GM18873 (cell line): Measurements from ENCODE around the gene PALB2.
"Not testable (repeated sequence)": the region's sequence is repeated elsewhere in the genome, so short reads cannot be mapped to it uniquely, and the experiment has no call there.

Experiments
- ATAC-seq: cut with Tn5 transposase; IDR thresholded peaks from one replicate; pipeline ENCODE4 v1.9.1; 2021; ENCODE audit warnings: mild to moderate bottlenecking, moderate library complexity, moderate number of reproducible peaks; ENCODE audit not compliant: unreplicated experiment, low FRiP score

Gene PALB2

GRCh38 chr16:23650674-23651416, 9.7 kb upstream of the PALB2 start:
- ATAC-seq, result no peak

DNA sequence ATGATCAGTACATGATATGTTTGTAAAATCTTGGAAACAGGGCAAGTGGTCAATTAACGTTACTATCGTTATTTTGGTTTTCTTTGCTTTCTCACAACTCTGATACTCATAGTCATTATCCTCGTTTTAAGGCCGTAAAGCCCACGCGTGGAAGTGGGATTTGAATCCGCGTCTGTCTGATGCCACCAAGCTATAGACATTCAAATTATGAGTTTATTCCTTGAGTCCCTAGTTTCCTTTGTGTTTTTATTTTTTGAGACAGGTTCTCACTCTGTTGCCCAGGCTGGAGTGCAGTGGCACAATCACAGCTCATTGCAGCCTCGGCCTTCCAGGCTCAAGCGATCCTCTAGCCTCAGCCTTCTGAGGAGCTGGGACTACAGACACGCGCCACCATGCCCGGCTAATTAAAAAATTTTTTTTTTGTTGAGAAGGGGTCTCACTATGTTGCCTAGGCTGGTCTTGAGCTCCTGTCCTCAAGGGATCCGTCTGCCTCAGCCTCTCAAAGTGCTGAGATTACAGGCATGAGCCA, 1.2 kb upstream of the PALB2 start:
- ATAC-seq, result no peak

DNA sequence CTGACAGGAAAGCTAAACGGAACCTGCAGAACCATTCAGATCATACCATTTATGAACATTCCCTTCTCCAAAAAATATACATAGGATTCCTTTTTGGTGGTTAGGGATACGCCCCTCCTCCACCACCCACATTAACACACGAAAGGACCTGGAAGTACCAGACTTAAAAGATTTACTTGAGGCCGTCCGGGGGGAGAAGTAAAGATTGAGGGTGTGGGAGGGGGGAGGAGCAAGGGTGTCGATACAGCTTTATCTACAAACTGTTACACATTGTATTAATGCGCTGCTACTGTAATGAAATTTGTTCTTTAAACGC, 537 bp downstream of the PALB2 start:
- ATAC-seq, result no peak

DNA sequence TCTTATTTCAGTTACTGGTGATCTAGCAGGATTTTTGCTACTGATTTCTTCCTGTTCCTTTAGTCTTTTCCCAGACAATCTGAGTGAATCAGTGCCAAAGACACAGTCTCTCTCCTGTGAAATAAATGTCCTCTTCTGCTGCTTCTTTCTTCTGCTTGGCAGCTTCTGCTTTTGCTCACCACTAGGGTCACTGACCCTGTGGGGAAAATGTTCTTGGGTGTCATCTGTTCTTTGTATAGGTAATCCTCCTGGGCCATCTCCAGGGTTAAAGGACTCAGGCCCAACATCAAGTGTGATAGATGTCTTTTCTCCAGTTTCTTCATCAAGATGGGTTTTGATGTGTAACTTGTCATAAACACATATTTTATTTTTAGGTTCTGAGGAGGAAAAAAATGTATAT, 5.2 kb downstream of the PALB2 start:
- ATAC-seq, result no peak

GRCh38 chr16:23634461-23635036, 6.6 kb downstream of the PALB2 start:
- ATAC-seq, result no peak

GRCh38 chr16:23631874-23632273, 9.2 kb downstream of the PALB2 start:
- ATAC-seq, result not testable (repeated sequence)

GRCh38 chr16:23629516-23629915, 11.6 kb downstream of the PALB2 start:
- no peak for ATAC-seq

DNA sequence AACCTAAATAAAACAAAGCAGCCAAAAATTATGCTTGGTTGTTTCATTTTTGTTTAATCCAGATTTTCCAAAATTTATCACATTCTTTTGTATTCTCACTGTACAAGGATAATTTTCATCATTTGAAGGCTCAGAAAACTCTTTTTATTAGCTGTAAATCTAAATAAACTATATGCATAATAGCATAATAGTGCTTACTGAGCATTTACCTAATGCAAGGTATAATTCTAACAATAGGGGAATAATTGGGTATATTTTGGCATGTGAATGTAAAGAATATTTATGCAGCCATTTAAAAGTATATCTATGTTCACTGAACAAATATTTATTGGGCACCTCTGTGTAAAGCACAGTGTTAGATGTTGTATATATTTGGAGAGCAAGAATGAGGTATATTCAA, 17.0 kb downstream of the PALB2 start:
- ATAC-seq, result no peak

GRCh38 chr16:23615805-23616204, 25.3 kb downstream of the PALB2 start:
- no peak for ATAC-seq

GRCh38 chr16:23611936-23612335, 29.2 kb downstream of the PALB2 start:
- ATAC-seq, result no peak

DNA sequence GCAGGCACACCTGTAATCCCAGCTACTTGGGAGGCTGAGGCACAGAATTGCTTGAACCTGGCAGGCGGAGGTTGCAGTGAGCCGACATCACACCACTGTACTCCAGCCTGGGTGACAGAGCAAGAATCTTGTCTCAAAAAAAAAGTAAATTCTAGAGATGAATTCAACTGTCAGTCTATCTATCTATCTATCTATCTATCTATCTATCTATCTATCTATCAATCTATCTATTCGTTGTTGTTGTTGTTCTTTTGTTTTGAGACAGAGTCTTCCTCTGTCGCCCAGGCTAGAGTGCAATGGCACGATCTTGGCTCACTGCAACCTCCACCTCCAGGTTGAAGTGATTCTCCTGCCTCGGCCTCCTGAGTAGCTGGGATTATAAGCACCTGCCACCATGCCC, 30.2 kb downstream of the PALB2 start:
- not testable (repeated sequence) for ATAC-seq

DNA sequence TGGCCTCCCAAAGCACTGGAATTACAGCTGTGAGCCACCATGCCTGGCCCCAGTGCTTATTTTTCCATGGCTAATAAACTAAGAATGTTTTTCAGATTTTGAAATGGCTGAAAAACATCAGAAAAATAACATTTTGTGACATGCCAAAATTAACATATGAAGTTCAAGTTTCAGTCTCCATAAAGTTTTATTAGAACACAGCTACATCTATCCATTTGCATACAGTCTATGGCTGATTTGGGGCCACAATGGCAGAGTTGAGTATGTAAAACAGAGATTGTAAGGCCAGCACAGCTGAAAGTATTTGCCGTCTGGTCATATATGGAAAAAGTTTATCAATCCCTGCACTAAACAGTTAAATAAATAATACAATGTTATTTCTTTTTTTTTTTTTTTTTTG, 31.2 kb downstream of the PALB2 start:
- ATAC-seq, result no peak

GRCh38 chr16:23608194-23608593, 32.9 kb downstream of the PALB2 start:
- ATAC-seq, result no peak

DNA sequence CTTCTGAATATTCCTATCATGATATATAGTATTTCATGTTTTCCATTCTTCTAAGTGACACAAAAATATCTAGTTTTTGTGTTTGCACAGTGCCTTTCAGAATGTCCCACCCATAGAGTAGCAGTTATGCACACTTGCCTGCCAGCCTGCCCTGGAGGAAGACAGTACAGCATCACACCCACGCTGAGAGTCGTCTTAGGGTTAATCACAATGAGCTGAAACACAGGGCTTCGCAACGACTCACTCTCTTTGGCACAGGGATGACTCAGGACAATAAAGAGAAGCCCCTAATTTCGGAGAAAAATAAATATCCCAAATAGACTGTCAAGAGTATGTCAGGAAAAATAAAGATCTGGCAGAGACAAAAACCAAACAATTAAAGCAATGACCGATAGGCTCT, 33.4 kb downstream of the PALB2 start:
- ATAC-seq, result no peak

GRCh38 chr16:23597003-23597756, 43.9 kb downstream of the PALB2 start:
- ATAC-seq, result no peak

- ATAC-seq, result peak; percentile 72
Observed at GRCh38 chr16:23595951-23596720, 45.0 kb downstream of the PALB2 start, which contains the start of gene NDUFAB1. Gene NDUFAB1 (minus strand): TSS chr16:23596316. CDS start chr16:23596290, 26 bp downstream.

DNA sequence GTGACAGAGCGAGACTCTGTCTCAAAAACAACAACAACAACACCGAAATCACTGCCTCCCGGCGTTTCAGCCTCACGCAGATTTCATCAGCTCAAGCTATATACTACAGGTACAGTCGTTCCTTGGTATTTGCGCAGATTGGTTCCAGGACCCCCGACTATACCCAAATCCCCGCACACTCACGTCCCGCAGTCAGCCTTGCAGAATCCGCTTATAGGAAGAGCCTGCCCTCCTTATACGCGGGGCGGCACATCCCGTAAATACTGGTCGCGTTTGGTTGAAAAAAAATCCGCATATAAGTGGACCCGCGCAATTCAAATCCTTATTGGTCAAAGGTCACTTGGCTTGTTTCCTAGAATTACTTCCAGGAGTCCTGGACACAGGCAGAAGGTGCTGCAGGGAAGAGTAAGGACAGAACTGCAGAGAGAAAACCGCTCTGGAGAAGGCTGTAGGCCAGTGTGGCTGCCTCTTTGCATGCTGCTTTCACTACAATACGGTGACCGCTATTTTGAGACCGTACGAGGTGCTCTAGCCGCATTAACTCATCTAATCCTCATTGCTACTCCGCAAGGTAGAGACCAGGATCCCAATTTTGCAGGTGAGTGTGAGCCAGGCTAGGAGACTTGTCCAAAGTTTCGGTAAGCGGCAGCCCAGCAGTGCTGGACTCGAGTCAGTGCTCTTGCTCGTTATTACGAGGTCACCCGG, 45.7 kb downstream of the PALB2 start:
- no peak for ATAC-seq

GRCh38 chr16:23594186-23594585, 46.9 kb downstream of the PALB2 start:
- no peak for ATAC-seq

GRCh38 chr16:23590181-23590580, 50.9 kb downstream of the PALB2 start:
- ATAC-seq, result no peak

DNA sequence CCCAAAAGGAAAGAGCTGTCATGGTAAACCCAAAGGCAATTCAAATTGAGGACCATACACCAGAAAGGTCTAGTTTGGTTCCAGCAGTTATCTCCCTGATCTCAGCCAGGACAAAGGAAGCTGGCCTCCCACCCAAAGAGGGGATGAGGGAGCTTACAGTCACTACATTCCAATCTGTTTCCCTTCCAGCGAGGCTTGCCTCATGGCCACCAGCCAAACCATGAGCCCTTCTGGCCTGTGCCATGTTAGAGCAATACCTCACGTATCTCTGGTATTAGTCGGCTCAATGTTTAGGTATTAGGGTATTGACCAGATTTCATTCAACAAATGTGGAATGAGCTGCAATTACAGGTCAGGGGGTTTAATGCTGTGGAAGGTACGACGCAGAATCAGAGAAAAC, 53.4 kb downstream of the PALB2 start:
- no peak for ATAC-seq
